Activated CD4-positive, alpha-beta T cell treated with anti-CD3 and anti-CD28 coated beads, Interleukin-2, amount 10 ng/mL, durations not matched to agents 7 days and 5 days (primary cell): ENCODE data around the gene TOR4A. TPM values are rescaled to one million over a fixed set of nuclear protein-coding genes. Genes with fewer than 3 reads are reported as not detected.

Experiments
- CTCF ChIA-PET: fragments of 350-600 bp; sonication (Branson Sonifier 250); formaldehyde crosslinking; loops from one replicate; lab custom pipeline; 2021; ENCODE audit warnings: antibody characterized with exemption; lab: Charles Lee
- POLR2A ChIA-PET: fragments of 350-600 bp; sonication (Branson Sonifier 250); formaldehyde crosslinking; loops from one replicate; lab custom pipeline; 2021; ENCODE audit warnings: antibody characterized with exemption; lab: Charles Lee
- DNase-seq: peaks from one replicate; pipeline ENCODE4 v3.0.0-alpha.2; 2020
- H3K27ac Mint-ChIP-seq: one replicate; pipeline ENCODE4 v1.8.0; 2021; ENCODE audit warnings: mild to moderate bottlenecking, moderate library complexity, mixed read lengths
- H3K27me3 Mint-ChIP-seq: one replicate; pipeline ENCODE4 v1.8.0; 2021; ENCODE audit warnings: mixed read lengths
- H3K36me3 Mint-ChIP-seq: one replicate; pipeline ENCODE4 v1.8.0; 2021; ENCODE audit warnings: low read depth, mixed read lengths
- H3K4me1 Mint-ChIP-seq: one replicate; pipeline ENCODE4 v1.8.0; 2021; ENCODE audit warnings: mixed read lengths
- H3K4me3 Mint-ChIP-seq: one replicate; pipeline ENCODE4 v1.8.0; 2021; ENCODE audit warnings: mild to moderate bottlenecking, moderate library complexity, mixed read lengths
- H3K9me3 Mint-ChIP-seq: one replicate; pipeline ENCODE4 v1.8.0; 2021; ENCODE audit warnings: mixed read lengths
- total RNA-seq, 2 experiments: library from RNA; stranded (reverse); gene quantifications; one replicate each; pipeline ENCODE4 v1.2.3, GENCODE V29; 2021

The TOR4A gene
- total RNA-seq, 2 experiments from 2014 or later, result 6.0 to 7.1 TPM

- Mint-ChIP-seq H3K4me1 (peaks cover 9% of the 10 kb centered on the region), H3K36me3 (peaks cover 20% of the 10 kb centered on the region), H3K27me3 (no peaks in the 10 kb centered on the region), H3K27ac (no peak overlapping the region), H3K4me3 (no peak overlapping the region), H3K9me3 (no peaks in the 10 kb centered on the region)
- ChIA-PET CTCF (no interaction called here), POLR2A (interaction anchor here (0.7 kb wide), 1 partner anchor 21 kb away, joined by 3 read pairs; no protein-coding TSS in a partner anchor)
- DNase-seq, result no peak
These were observed 14.0 kb upstream of the TOR4A start for GRCh38 chr9:137263506-137263905.

GRCh38 chr9:137264067-137264466, 13.5 kb upstream of the TOR4A start:
- Mint-ChIP-seq H3K9me3 (no peaks in the 10 kb centered on the region), H3K27me3 (no peaks in the 10 kb centered on the region), H3K27ac (no peak overlapping the region), H3K4me3 (no peak overlapping the region), H3K4me1 (peaks cover 9% of the 10 kb centered on the region), H3K36me3 (peaks cover 25% of the 10 kb centered on the region)
- POLR2A ChIA-PET, result interaction anchor here (0.7 kb wide), 1 partner anchor 21 kb away, joined by 3 read pairs; no protein-coding TSS in a partner anchor
- DNase-seq, result no peak
- CTCF ChIA-PET, result interaction anchor here (1.2 kb wide), 1 partner anchor 8 kb away, joined by 3 read pairs; no protein-coding TSS in a partner anchor

GRCh38 chr9:137265496-137266161, 11.9 kb upstream of the TOR4A start:
- Mint-ChIP-seq H3K36me3 (peaks cover 33% of the 10 kb centered on the region), H3K27ac (no peak overlapping the region), H3K4me3 (no peak overlapping the region), H3K27me3 (no peaks in the 10 kb centered on the region), H3K4me1 (peaks cover 13% of the 10 kb centered on the region), H3K9me3 (no peaks in the 10 kb centered on the region)
- ChIA-PET CTCF (interaction anchor here (0.9 to 1.5 kb wide), 4 partner anchors 9 to 325 kb away, joined by 3 to 4 read pairs (median 4); partner anchors contain the start of genes NELFB and ZMYND19), POLR2A (no interaction called here)
- DNase-seq, result no peak

GRCh38 chr9:137266162-137266527, 11.4 kb upstream of the TOR4A start:
- Mint-ChIP-seq H3K4me1 (peaks cover 17% of the 10 kb centered on the region), H3K27me3 (no peaks in the 10 kb centered on the region), H3K36me3 (peaks cover 34% of the 10 kb centered on the region), H3K27ac (no peak overlapping the region), H3K9me3 (no peaks in the 10 kb centered on the region), H3K4me3 (no peak overlapping the region)
- ChIA-PET CTCF (interaction anchor here (1.2 to 1.5 kb wide), 3 partner anchors 10 to 325 kb away, joined by 3 to 4 read pairs (median 3); partner anchors contain the start of genes NELFB and ZMYND19), POLR2A (no interaction called here)
- DNase-seq, result no peak

- no peak overlapping the region for H3K27ac Mint-ChIP-seq
- ChIA-PET POLR2A (no interaction called here), CTCF (interaction anchor here (0.8 to 1.5 kb wide), 5 partner anchors 10 to 324 kb away, joined by 3 to 4 read pairs (median 3); partner anchors contain the start of genes NELFB and ZMYND19)
- H3K36me3 Mint-ChIP-seq, result peaks cover 34% of the 10 kb centered on the region
- no peak for DNase-seq
- no peaks in the 10 kb centered on the region for H3K27me3 Mint-ChIP-seq
- peaks cover 22% of the 10 kb centered on the region for H3K4me1 Mint-ChIP-seq
- H3K9me3 Mint-ChIP-seq, result no peaks in the 10 kb centered on the region
- H3K4me3 Mint-ChIP-seq, result no peak overlapping the region
These were observed 10.7 kb upstream of the TOR4A start for GRCh38 chr9:137266585-137267453.

- H3K36me3 Mint-ChIP-seq, result peaks cover 33% of the 10 kb centered on the region
- H3K4me3 Mint-ChIP-seq, result no peak overlapping the region
- no peaks in the 10 kb centered on the region for H3K27me3 Mint-ChIP-seq
- H3K4me1 Mint-ChIP-seq, result peaks cover 24% of the 10 kb centered on the region
- peak overlapping the region; percentile 26 for H3K27ac Mint-ChIP-seq
- no peak for DNase-seq
- H3K9me3 Mint-ChIP-seq, result no peaks in the 10 kb centered on the region
- POLR2A ChIA-PET, result no interaction called here
- CTCF ChIA-PET, result interaction anchor here (0.8 to 1.2 kb wide), 2 partner anchors 12 to 19 kb away, joined by 3 to 4 read pairs; no protein-coding TSS in a partner anchor
These were observed 9.6 kb upstream of the TOR4A start for GRCh38 chr9:137267933-137268355.

GRCh38 chr9:137268538-137269201, 8.9 kb upstream of the TOR4A start:
- ChIA-PET CTCF (interaction anchor here (0.9 to 1.0 kb wide), 2 partner anchors 15 to 18 kb away, joined by 3 read pairs; no protein-coding TSS in a partner anchor), POLR2A (no interaction called here)
- Mint-ChIP-seq H3K9me3 (no peaks in the 10 kb centered on the region), H3K36me3 (peaks cover 34% of the 10 kb centered on the region), H3K4me3 (no peak overlapping the region), H3K4me1 (peaks cover 24% of the 10 kb centered on the region), H3K27ac (peak overlapping the region; percentile 26), H3K27me3 (no peaks in the 10 kb centered on the region)
- DNase-seq, result no peak

- H3K36me3 Mint-ChIP-seq, result peaks cover 32% of the 10 kb centered on the region
- H3K27me3 Mint-ChIP-seq, result no peaks in the 10 kb centered on the region
- CTCF ChIA-PET, result interaction anchor here (0.9 to 1.0 kb wide), 2 partner anchors 15 to 17 kb away, joined by 3 read pairs; no protein-coding TSS in a partner anchor
- no peak for DNase-seq
- POLR2A ChIA-PET, result no interaction called here
- H3K9me3 Mint-ChIP-seq, result no peaks in the 10 kb centered on the region
- no peak overlapping the region for H3K27ac Mint-ChIP-seq
- H3K4me3 Mint-ChIP-seq, result no peak overlapping the region
- H3K4me1 Mint-ChIP-seq, result peaks cover 24% of the 10 kb centered on the region
These were observed 8.2 kb upstream of the TOR4A start for GRCh38 chr9:137269231-137269772.

- Mint-ChIP-seq H3K4me1 (peaks cover 29% of the 10 kb centered on the region), H3K4me3 (peak overlapping the region; percentile 2), H3K36me3 (peaks cover 34% of the 10 kb centered on the region), H3K9me3 (no peaks in the 10 kb centered on the region), H3K27ac (peak overlapping the region; percentile 67), H3K27me3 (no peaks in the 10 kb centered on the region)
- CTCF ChIA-PET, result interaction anchor here (1.0 kb wide), 1 partner anchor 241 kb away, joined by 4 read pairs; no protein-coding TSS in a partner anchor
- peak; percentile 70 for DNase-seq
- POLR2A ChIA-PET, result interaction anchor here (0.8 kb wide), 1 partner anchor 24 kb away, joined by 4 read pairs; a partner anchor contains a TSS
These were observed 6.4 kb upstream of the TOR4A start for GRCh38 chr9:137270929-137271695.

- Mint-ChIP-seq H3K4me1 (peaks cover 29% of the 10 kb centered on the region), H3K9me3 (no peaks in the 10 kb centered on the region), H3K27ac (peak overlapping the region; percentile 67), H3K27me3 (no peaks in the 10 kb centered on the region), H3K36me3 (peaks cover 34% of the 10 kb centered on the region), H3K4me3 (peak overlapping the region; percentile 2)
- ChIA-PET CTCF (interaction anchor here (1.0 kb wide), 1 partner anchor 242 kb away, joined by 4 read pairs; no protein-coding TSS in a partner anchor), POLR2A (interaction anchor here (0.8 kb wide), 1 partner anchor 24 kb away, joined by 4 read pairs; a partner anchor contains a TSS)
- no peak for DNase-seq
These were observed 5.8 kb upstream of the TOR4A start for GRCh38 chr9:137271696-137272076.
